Retinal pigment epithelial cell (primary cell): ENCODE results near the gene DACT3.
A peak's percentile ranks its signal among the peaks of the same experiment; 100 is the strongest.

Source experiments
- DNase-seq: peaks from one replicate; pipeline ENCODE4 v3.0.0-alpha.2; 2010; ENCODE audit warnings: low read depth
- H3K4me3 ChIP-seq: 2 replicates; pipeline ENCODE4 v1.5.1; 2011; ENCODE audit warnings: mild to moderate bottlenecking, low read length, control low read depth, moderate library complexity
- CTCF ChIP-seq: conservative IDR thresholded peaks from 2 replicates; pipeline ENCODE4 v1.5.1; 2011; ENCODE audit warnings: low read depth, low read length, control low read depth, inconsistent platforms

DACT3 gene

GRCh38 chr19:46618670-46619231, 42.2 kb downstream of the DACT3 start:
- no peak overlapping the region for H3K4me3 ChIP-seq
- no peak for TF ChIP-seq CTCF
- DNase-seq, result no peak

- no peak for TF ChIP-seq CTCF
- no peak overlapping the region for H3K4me3 ChIP-seq
- DNase-seq, result no peak
These were observed 43.4 kb downstream of the DACT3 start for GRCh38 chr19:46617601-46618000.

- no peak overlapping the region for H3K4me3 ChIP-seq
- no peak for DNase-seq
- TF ChIP-seq CTCF, result peak; percentile 62
These were observed 44.2 kb downstream of the DACT3 start for GRCh38 chr19:46616631-46617322.

GRCh38 chr19:46615966-46616365, 45.0 kb downstream of the DACT3 start:
- DNase-seq, result no peak
- H3K4me3 ChIP-seq, result no peak overlapping the region
- no peak for TF ChIP-seq CTCF

GRCh38 chr19:46614114-46614722, 46.8 kb downstream of the DACT3 start:
- no peak overlapping the region for H3K4me3 ChIP-seq
- TF ChIP-seq CTCF, result peak; percentile 93
- no peak for DNase-seq

GRCh38 chr19:46613525-46613924, 47.5 kb downstream of the DACT3 start:
- DNase-seq, result no peak
- H3K4me3 ChIP-seq, result no peak overlapping the region
- peak; percentile 4 for TF ChIP-seq CTCF

GRCh38 chr19:46611776-46612175, 49.2 kb downstream of the DACT3 start:
- DNase-seq, result no peak
- H3K4me3 ChIP-seq, result no peak overlapping the region
- no peak for TF ChIP-seq CTCF
